GOT3 (cell line): ENCODE data around the gene WDR7.

Experiments
- DNase-seq: peaks from one replicate; lab custom pipeline; 2025; ENCODE audit warnings: mixed read lengths; lab: John Stamatoyannopoulos, UW

The WDR7 gene

DNA sequence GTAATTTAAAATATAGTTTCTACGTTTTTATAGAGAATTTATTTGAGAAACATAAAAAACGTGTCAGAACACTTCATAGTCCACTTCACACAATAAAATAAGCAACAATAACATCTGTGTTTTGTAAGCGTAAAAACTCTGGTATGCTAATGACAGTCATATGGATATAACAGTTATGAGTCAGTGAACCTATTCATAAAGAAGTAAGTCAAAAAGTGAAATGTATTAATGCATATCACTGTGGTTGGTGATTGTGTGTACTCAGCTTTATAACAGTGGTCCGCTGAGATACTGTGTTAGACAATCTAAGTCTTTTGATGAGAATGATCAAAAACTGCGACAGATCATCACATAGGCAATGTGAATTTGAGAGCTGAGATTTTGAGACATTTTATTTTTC, 153.2 kb downstream of the WDR7 start:
- no peak for DNase-seq

DNA sequence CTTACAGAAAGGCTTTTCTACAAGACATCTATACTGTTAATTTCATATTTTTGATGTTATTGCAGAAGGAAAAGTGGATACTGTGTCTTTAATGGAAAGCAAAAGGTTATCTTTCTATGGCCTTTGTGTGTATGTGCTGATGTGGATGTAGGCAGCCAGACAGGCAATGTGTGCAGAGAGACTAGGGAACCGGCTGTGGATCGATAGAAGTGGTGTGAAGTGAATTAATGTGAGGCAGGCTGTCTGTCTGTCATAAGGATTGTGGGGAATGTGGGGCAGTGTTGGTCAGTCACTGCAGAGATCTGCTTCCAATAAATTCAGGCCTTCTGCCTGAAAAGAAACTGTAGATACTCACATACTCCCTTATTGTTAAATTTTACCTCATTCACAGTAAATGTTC, 156.7 kb downstream of the WDR7 start:
- no peak for DNase-seq

DNA sequence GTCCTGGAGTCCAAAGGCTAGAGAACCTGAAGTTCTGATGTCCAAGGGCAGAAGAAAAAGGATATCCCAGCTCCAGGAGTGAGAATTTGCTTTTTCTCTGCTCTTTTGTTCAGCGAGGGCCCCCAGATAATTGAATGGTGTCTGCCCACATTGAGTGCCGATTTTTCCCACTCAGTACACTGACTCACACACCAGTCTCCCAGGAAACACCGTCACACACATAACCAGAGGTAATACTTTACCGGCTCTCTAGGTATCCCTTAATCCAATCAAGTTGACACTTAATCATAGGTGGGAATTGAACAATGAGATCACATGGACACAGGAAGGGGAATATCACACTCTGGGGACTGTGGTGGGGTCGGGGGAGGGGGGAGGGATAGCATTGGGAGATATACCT, 161.5 kb downstream of the WDR7 start:
- no peak for DNase-seq

DNA sequence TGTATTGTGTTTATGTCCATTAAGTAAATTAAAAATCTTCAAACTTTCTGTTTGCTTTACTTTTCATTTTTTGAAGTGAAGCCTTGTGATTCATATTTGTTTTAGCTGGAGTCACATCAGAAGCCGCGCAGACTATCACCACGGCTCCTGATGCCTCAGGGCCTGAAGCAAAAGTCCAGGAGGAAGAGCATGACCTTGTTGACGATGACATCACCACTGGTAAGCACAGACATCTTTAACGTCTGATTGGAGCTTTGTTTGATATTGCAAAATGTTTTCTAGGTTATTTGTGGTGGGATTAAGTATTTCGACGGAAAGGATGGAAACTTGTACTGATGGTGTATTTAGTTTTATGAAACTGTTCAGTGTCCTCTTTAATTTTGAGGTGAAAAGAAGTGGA, 164.8 kb downstream of the WDR7 start:
- no peak for DNase-seq

DNA sequence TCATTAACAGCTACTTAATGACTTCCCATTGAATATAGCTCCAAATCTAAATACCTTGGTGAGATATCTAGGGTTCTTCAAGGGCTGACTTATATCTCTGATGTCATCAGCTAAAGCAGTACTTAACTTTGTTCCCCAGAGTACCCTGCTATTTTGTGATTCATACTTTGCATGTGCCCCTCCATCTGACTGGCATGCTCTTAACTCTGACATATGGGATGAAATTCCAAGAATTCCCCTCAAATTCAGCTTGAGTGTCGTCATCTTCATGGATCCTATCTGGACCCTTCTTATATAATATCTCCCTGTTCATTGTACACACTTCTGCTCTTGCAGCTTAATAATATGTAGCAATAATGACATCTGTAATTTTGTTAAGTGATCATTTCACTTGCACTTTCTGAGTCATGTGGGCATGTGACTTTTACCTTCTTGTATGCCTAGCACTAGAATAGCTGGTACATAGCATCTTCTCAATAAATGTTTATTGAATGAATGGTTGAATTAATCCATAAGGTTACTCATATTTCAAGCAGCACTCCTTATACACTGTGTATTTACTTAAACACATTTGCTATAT, 172.9 kb downstream of the WDR7 start:
- no peak for DNase-seq

DNA sequence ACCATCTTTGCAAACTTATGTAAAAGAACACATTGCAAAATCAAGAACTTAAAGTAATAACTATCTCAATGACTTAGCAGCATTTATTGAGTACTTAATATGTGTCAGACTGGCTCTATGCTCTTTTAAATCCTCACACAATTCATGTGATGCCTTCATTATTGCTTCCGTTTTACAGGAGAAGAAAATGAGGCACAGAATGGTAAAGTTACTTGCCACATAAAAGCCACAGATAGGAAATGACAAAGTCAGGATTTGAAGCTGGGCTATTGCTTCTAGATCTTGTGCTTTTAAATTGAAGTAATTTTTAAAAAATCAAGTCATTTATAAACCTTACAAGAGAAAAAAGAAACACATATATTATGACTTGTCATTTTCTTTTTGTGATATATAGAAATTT, 174.2 kb downstream of the WDR7 start:
- DNase-seq: no peak

DNA sequence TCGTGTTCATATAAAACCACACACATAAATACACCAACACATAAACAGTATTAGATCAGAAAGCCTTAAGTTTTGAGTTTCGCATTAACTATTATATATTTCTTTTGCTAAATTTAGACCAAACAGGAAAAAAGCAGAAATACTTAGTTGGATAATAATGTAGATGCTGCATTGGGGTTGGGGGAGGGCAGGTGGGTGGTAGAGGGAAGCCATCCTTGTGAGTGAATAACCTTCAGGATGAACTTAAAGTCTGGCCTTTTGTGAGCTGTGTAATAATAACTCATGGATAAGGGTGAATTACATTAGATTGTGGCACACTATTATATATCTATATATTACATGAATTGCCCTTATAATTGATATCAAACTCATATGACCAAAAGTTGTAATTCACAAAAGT, 174.7 kb downstream of the WDR7 start:
- DNase-seq: no peak

DNA sequence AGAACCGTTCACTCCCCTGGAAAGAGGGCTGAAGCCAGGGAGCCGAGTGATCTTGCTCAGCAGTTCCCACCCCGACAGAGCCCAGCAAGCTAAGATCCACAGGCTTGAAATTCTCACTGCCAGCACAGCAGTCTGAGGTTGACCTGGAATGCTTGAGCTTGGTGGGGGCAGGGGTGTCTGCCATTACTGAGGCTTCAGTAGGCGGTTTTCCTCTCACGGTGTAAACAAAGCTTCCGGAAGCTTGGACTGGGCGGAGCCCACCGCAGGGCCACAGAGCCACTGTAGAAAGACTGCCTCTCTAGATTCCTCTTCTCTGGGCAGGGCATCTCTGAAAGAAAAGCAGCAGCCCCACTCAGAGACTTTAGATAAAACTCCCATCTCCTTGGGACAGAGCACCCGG, 180.8 kb downstream of the WDR7 start:
- no peak for DNase-seq

DNA sequence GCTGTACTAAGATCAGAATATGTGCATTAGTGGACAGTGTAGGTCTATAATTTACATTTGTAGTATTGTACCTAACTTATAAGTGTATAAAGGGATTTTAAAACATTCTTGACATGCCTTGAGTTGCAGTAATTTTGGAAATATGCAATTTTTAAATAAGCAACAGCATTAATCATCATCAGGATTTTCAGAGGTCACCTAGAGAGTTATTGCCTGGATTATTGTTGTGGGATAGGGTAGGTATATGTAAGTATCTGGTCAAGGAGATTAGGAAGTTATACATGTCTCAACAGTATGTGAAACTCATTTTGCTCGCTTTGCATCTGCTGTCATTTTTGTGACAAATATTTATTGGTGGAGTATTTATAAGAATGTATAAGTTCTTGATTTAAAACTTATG, 184.2 kb downstream of the WDR7 start:
- DNase-seq: no peak

DNA sequence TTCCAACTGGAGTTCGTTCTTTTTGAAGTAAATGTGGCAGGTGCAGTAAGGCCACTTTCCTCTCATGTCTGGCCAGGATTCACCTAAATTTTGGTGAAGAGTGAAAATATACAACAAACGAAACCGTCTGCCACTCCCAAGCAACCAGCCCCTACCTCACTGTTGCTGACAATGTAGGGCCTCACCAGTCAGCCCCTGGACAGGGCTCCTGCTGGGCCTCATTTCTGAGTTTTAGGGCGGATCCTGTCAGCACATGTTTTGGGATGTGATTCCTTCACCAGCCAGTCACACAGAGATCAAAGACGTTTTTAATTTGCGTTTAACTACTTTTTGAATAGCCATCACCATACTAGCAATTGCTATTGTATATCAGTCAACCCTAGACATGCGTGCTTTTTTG, 185.0 kb downstream of the WDR7 start:
- DNase-seq: no peak

DNA sequence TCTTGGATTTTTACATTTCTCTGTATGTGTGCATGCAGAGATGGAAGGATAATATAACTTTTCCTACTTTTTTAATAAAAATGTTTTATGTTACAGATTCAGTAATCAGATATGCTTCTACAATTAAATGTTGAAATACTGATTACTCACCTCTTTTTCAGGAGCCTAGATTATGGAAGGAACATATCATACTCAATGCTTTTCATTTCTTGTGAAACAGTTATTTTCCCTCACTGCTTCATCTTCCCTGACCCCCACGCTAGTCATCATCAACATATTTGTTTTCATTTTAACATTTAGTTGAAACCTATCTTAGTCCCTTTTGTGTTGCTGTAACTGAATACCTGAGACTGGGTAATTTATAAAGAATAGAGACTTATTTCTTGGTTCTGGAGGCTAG, 190.7 kb downstream of the WDR7 start:
- DNase-seq: no peak

DNA sequence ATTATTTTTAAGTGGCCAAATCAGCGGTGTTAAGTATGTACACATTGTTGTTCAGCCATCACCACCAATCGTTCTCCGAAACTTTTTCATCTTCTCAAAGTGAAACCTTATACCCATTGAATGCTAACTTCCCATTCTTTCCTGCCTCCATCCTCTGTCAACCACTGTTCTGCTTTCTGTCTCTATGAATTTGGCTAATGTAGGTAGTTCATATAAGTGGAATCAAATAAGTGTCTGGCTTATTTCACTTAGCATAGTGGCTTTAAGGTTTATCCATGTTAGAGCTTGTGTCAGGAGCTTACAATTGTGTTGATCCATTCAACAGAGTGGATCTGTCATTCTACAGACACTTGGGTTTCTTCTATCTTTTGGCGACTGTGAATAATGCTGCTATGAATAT, 192.1 kb downstream of the WDR7 start:
- no peak for DNase-seq

DNA sequence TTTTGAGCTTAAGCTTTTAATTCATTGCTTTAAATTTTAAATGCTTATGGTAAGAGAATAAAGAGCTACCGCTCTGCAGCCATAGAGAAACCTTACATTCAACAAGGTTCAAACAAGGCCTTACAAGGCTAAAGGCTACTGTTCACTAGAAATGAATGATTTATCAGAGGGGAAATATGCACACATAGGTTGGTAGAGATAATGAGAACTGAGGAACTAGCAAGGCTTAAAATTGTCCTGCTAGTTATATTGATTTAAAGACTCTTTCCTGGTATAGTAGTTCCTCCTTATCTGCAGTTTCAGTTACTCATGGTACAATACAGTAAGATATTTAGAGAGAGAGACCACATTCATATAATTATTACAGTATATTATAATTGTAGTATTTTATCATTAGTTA, 193.4 kb downstream of the WDR7 start:
- DNase-seq: no peak

DNA sequence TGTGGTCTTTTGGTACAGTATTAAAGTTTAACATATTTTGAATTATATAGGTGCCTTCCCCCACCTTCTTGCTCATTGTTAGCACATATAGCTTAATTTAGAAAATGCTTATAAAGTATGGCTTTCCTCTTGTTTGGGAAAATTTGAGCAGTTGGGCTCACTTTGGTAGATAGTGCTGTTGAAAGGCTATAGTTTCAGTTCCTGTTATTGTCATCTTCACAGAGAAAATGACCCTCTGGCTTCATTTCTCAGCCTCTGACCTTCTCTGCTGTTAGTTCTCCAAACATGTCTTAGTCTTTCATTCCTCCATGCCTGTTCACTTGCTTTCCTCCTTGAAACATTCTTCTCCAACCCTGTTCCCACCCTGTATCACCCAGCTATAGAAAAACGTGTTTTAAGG, 200.6 kb downstream of the WDR7 start:
- no peak for DNase-seq

DNA sequence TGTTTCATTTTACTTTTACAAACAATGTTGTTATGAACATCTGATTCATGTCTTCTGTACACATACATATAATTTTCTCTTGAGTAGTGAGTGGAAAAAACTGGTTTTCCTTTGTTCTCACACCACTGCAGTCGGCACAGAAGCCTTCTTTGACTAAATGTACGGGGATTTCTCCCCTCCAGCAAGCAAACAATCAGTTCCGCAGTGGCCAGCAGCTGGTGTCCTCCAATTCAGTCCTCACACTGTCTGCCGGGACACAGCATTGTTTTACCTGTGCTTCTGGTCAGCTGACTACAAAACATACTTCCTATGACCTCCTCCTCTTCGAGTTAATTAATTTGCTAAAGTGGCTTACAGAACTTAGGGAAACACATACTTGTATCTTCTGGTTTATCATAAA, 202.8 kb downstream of the WDR7 start:
- DNase-seq: no peak

DNA sequence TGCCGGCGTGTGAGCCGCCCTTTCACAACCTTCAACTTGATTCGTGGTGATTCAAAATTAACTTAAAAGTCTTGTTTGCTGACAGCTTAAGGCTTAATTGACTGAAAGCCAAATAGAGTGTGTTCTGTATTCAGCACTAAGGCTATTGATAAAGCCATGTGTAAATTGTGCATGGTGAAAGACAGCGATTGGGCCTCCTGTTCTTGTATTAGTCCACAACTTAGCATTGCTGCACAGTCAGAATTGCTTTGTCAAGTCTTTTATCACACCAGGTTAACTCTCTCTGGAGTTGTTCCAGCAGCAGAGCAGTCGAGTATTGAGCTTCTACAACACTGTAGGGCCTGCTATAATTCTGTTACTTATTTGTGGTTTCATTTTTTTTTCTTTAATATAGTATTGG, 210.1 kb downstream of the WDR7 start:
- DNase-seq: no peak

DNA sequence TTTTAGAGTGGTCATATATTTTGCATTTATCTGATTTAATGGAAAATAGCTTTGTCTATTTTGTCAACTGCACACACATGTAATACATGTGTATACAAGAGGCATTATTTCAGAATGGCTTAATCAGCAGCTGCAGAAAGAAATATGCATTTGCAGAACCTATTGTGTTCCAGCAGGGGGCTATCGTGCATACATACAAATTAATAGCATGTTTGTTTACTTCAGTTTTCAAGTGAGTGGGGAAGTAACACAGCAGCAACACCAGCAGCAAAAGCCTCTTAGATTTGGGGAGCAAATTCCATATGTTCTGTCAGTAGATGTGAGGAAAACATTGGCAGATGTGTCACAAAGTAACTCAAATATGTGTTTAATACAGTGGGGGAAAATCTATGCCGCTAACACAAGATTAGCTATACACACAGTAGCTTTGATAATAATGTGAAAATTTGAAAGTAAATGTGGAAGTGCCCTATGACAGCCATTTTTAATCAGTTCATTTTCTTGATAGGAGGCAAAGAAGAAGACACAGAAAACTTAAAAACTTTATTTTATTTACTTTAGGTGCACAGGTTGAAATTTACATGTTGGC, 218.1 kb downstream of the WDR7 start:
- no peak for DNase-seq

DNA sequence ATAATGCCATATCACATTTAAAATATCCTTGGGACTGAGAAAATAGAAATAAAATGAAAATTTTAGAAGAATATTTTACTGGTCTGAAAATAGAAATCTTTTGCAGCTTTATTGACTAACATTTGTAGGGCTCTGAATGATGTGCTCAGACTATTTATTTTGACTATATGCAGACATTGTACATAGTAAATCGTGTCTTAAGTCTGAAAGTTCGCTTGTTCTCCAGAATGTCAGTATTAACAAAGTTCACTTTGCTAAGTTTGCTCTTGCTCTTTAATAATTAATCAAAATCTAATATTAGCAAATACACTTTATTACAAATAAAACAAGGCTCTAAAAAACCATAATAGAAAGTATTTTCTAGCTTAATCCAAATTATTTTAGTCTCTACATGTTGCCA, 219.8 kb downstream of the WDR7 start:
- DNase-seq: no peak

DNA sequence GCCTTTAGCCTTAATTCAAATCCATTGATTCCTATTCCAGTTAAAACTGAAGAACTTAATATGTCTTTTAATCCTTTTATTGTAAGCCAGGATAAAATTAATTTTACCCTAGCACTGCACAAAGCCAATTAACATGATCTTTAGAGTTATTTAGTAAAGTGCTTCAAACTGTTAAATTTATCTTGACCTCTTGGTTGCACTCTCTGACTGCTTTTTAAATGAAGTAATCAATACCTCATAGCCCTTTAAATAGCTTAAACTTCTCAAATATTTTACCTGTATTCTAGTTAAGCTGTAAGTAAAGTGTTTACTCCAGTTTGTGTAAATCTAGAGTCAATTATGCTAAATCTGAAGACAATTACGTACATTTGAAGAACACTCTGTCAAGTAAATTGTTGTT, 221.0 kb downstream of the WDR7 start:
- DNase-seq: no peak

DNA sequence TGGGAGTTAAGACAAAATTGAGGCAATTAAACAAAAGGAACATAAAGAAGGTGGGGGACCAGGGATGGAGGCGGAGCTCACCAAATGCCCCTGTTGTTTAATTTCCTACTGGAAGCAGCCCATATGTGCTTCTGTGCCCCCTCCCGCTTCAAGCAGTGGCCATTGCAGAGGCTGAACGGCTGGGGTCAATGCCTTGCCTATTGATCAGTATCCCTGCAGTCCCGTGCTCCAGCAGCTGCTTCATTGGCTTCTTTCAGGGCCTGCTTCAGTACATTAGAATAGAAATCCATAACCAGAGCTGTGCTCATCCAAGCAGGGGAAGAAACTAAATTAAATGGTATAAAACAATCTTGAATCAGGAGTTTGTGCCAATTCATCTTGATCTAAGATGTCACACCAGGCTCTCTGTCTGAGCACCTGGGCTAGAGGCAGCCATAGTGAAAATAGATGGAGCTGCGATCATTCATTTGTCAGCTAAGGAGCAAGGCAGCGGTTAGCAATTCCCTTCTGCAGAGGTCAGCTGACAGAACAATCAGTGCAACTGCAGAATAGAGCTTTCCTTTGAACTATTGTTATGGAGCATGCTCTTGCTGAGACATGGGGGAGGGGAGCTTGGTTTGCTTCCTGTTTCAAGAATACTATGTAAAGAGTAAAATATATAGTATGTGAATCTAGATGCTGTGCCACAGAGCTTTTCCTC, 222.4 kb downstream of the WDR7 start:
- no peak for DNase-seq

DNA sequence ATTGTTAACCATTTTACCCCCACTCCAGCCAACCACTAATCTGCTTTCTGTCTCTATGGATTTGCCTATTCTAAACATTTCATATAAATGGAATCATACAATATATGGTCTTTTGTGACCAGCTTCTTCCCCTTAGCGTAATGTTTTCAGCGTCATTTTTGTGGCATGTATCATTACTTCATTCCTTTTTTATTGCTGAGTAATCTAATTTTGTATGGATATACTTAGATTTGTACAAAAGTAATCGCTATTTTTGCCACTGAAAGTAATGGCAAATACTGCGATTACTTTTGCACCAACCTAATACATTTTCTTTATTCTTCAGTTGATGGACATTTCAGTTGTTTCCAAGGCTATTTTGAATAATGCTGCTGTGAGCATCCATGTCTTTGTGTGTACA, 227.6 kb downstream of the WDR7 start:
- no peak for DNase-seq

DNA sequence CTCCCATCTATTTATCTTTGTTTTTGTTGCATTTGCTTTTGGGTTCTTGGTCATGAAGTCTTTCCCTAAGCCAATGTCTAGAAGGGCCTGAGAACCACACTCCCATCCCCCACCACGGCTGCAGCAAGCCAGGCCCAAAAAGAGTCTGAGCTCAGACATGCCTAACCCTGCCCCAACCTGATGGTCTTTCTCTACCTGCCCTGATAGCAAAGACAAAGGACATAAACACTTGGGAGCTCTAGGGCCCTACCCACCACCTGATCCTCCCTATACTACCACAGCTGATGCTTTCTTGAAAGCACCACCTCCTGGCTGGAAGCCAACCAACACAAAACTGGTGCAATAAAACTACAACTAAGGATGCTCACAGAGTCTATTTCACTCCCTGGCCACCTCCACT, 233.4 kb downstream of the WDR7 start:
- no peak for DNase-seq

DNA sequence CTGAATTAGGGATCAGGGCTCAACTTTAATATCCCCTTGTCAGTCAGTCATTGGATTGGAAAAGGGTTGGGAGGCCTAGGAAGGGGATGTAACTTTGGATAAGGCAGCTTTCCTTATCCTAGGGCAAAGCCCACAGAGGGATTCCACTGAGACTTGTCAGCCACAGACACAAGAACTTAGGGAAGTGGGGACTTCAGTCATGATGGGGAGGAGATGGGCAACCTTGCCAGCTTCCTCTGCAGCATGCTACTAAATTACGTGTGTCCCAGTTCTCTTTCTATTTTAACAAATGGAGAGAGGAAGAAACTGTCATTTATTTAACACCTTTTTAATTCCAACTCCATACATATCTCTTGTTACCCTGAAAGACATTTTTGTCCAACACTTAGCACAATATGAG, 237.8 kb downstream of the WDR7 start:
- DNase-seq: no peak

DNA sequence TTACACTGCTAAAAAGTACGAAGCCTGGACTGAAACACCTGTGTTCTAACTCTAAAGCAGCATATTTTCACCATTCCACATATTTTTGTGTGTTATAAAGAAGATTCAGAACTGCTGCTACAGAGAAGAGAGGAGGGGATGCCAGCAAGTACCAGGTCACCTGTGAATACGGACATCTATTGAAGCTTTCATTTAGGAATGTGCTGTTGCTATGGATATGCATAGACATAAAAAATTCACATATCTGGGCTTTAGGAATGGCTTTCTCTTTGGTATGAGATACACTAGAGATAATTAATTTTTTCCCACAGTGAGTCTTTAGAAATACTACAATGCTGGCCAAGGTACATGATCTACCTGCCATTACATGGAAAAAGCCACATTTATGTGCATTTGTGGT, 238.5 kb downstream of the WDR7 start:
- no peak for DNase-seq
